Stimulated activated naive B cell treated with anti-CD40 and anti-IgM and Interleukin-4, amounts not matched to agents 10 μg/mL and 1 μg/mL and 100 μg/mL, for 72 hours (primary cell): ENCODE measurements around the gene COL15A1.

Source experiments
- ATAC-seq, 2 donors: fragments of 150-1000 bp; cut with Tn5 transposase; replicated peaks; 2 replicates each; pipeline ENCODE4 v1.10.0; 2021; ENCODE audit warnings: moderate library complexity in 1 of 2
- DNase-seq: peaks from one replicate; pipeline ENCODE4 v3.0.0; 2021
- H3K27ac Mint-ChIP-seq: one replicate; pipeline ENCODE4 v1.8.0; 2022; ENCODE audit warnings: mild to moderate bottlenecking, mixed read lengths
- H3K27me3 Mint-ChIP-seq, 2 donors: one replicate each; pipeline ENCODE4 v1.8.0; 2022; ENCODE audit warnings: mixed read lengths in 2 of 2
- H3K36me3 Mint-ChIP-seq, 2 donors: one replicate each; pipeline ENCODE4 v1.8.0; 2022; ENCODE audit warnings: mixed read lengths in 2 of 2, mild to moderate bottlenecking in 1 of 2
- H3K4me1 Mint-ChIP-seq, 2 donors: one replicate each; pipeline ENCODE4 v1.8.0; 2022; ENCODE audit warnings: mixed read lengths in 2 of 2, mild to moderate bottlenecking in 1 of 2
- H3K4me3 Mint-ChIP-seq, 2 donors: one replicate each; pipeline ENCODE4 v1.8.0; 2022; ENCODE audit warnings: mild to moderate bottlenecking in 2 of 2, mixed read lengths in 2 of 2, moderate library complexity in 1 of 2
- H3K9me3 Mint-ChIP-seq, 2 donors: one replicate each; pipeline ENCODE4 v1.8.0; 2022; ENCODE audit warnings: mixed read lengths in 2 of 2, mild to moderate bottlenecking in 1 of 2

The COL15A1 gene

DNA sequence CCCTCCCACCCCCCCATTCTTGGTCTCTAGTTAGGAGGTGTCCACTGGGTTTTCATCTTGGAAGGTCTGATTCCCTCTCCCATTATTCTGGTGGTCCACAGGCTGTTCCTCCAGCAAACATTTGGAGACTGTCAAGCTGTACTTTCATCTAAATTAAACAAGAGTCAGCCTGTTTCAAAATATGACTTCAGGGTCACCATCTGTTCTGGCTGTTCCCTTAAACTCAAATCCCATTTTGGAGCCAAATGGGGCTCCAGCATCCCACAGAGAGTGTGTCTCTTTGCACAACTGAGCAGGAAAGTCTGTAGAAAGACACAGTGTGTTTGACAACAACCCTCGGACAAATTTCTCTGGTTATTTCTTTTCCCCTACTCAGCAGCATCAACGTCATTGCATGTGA is 20.5 kb downstream of the COL15A1 start:
- Mint-ChIP-seq H3K27me3 (peaks cover 17 to 30% of the 10 kb centered on the region in 2 donors), H3K9me3 (no peaks in the 10 kb centered on the region), H3K36me3 (no peaks in the 10 kb centered on the region), H3K4me3 (no peak overlapping the region), H3K27ac (no peak overlapping the region), H3K4me1 (no peaks in the 10 kb centered on the region)
- no peak for DNase-seq
- no peak for ATAC-seq

DNA sequence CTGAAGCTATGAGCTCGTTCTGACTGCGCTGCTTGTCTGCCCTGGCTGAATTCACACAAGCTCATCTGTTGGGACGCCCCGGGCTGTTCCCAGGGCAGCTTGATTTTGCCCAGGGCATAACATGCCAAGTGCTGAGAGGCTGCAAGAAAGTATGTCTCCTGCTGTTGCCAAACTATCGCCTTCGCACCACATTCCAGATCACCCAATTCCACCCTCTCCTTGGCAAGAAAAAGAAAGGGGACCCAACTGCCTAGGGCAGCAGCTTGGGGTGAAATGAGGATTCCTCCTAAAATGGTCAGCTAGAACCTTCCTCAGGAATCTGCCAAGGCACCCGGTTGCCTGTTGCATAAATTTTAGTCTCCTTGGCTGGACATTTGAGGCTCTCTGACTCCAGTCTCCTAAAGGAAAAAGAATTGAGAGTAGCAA is 21.2 kb downstream of the COL15A1 start:
- H3K4me3 Mint-ChIP-seq = no peak overlapping the region
- no peaks in the 10 kb centered on the region for H3K9me3 Mint-ChIP-seq
- no peaks in the 10 kb centered on the region for H3K36me3 Mint-ChIP-seq
- no peaks in the 10 kb centered on the region for H3K4me1 Mint-ChIP-seq
- DNase-seq = no peak
- H3K27ac Mint-ChIP-seq = no peak overlapping the region
- H3K27me3 Mint-ChIP-seq = peaks cover 10 to 23% of the 10 kb centered on the region in 2 donors
- no peak for ATAC-seq

DNA sequence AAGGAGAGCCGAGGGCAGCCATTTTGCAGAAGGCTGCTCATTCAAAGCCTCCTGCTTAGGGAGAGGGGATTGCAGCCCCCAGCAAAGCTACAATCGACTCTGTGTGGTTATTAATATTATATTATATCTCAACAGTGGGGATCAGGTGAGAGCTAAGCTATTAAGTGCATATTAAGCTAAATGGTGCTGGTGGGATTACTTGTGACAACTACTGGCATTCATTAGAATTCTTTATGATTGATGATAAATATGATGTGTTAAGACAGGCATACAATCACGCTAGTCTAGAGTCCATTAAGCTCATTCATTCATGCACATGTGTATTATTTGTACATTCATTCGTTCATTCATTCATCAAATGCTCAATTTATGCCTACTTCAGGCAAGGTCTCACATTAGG is 23.0 kb downstream of the COL15A1 start:
- DNase-seq = no peak
- Mint-ChIP-seq H3K27ac (no peak overlapping the region), H3K4me1 (no peaks in the 10 kb centered on the region), H3K36me3 (no peaks in the 10 kb centered on the region), H3K9me3 (no peaks in the 10 kb centered on the region), H3K4me3 (no peak overlapping the region), H3K27me3 (peaks cover 6 to 16% of the 10 kb centered on the region in 2 donors)
- no peak for ATAC-seq

DNA sequence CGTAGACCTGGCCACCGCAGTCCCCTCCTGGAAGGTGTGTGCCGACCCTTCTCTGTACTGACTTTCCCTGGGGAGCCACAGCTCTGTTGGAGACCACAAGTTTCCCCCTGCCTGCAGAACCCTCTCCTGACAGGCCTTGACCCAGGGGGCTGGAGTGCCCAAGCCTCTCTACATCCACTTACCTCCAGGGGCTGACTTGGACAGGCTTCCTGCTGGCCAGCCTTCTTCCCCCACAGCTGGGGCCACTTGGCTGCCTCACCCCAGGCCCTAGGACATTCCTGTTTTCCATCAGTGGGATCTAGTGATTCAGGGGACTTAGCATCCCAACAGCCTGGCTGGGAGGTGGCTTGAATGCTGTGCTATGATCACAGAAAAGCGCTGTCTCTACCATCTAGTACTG is 23.6 kb downstream of the COL15A1 start:
- no peak for DNase-seq
- no peaks in the 10 kb centered on the region for H3K36me3 Mint-ChIP-seq
- no peaks in the 10 kb centered on the region for H3K4me1 Mint-ChIP-seq
- ATAC-seq = no peak
- no peak overlapping the region for H3K4me3 Mint-ChIP-seq
- no peak overlapping the region for H3K27ac Mint-ChIP-seq
- no peaks in the 10 kb centered on the region for H3K9me3 Mint-ChIP-seq
- H3K27me3 Mint-ChIP-seq = peaks cover 2 to 10% of the 10 kb centered on the region in 2 donors

DNA sequence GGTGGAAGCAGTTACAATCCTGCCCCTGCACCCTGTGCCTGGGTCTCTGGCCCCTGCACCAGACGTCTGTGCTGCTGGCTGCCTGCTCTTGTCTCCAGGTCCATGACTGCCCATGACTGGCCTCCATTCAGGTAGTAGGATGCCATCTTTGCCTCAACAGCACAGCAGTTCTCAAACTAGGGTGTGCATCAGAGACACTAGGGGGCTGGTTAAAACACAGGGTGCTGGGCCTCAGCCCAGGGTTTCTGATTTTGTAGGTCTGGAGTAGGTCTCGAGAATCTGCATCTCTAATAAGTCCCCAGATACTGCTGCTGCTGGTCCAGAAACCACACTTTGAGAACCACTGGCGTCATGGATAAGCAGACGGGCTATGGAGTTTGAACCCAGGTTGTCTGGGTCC is 24.0 kb downstream of the COL15A1 start:
- DNase-seq (no peak), ATAC-seq (no peak)
- Mint-ChIP-seq H3K4me3 (no peak overlapping the region), H3K27me3 (peaks cover 3 to 13% of the 10 kb centered on the region in 2 donors), H3K36me3 (no peaks in the 10 kb centered on the region), H3K4me1 (no peaks in the 10 kb centered on the region), H3K9me3 (no peaks in the 10 kb centered on the region), H3K27ac (no peak overlapping the region)

DNA sequence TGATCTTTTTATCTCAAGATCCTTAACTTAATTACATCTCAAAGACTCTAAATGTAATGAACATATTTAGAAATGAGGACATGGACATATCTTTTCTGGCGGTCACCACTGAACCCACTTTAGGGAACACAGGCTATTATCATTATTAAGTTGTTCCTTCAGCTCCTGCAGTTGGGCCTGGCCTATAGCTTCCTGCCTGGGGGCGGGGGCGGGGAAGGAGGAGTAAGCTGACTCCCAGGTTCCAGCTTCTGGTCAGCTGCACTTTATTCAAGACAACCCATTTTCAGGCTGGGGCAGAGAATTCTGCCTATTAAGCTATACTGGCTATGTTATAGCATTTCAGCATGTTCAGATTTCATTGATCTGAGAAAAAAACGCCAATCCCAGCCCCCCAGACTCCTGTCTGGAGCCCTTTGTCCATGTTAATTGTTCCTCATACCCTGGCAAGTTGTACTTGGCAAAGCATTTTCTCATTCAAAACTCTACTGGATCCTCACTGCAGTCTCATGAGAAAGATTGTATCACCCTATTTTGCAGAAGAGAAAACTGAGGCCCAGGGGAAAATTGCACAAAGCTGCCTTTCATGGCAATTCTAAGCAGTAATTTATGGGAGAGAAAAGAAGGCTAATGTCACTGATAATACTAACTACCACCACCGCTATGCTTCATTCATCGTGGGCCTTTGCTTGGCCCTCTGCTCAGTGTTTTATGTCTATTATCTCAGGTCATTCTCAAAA is 25.1 kb downstream of the COL15A1 start:
- H3K27ac Mint-ChIP-seq = no peak overlapping the region
- no peaks in the 10 kb centered on the region for H3K36me3 Mint-ChIP-seq

DNA sequence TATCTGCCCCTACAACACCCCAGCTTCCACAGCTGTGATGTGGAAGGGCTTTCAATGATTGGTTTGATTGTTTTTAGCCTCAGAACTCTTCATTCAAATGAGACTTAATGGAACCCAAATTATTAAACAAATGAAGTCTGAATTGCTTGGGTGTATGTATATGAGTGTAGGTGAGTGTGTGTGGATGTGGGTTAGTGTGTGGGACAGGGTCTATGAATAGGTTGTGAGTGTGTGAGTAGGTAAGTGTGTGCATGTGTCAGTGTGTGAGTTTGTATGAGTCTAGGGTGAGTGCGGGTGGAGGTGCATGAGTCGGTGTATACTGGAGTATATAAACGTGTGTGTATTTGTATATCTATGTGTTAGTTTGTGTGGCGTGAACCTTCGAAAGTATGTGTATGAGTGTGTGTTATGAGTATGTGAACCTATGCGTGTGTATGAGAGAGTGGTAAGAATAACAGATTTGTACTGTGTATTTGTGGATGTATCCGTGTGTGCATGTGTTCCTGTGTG is 26.9 kb downstream of the COL15A1 start:
- no peak for ATAC-seq
- H3K36me3 Mint-ChIP-seq = no peaks in the 10 kb centered on the region
- no peak for DNase-seq
- peaks cover 14 to 31% of the 10 kb centered on the region in 2 donors for H3K27me3 Mint-ChIP-seq
- H3K4me3 Mint-ChIP-seq = no peak overlapping the region
- H3K27ac Mint-ChIP-seq = no peak overlapping the region
- no peaks in the 10 kb centered on the region for H3K9me3 Mint-ChIP-seq
- peaks cover 3 to 5% of the 10 kb centered on the region in 2 donors for H3K4me1 Mint-ChIP-seq

More for the DNA sequence above, 25.1 kb downstream of the COL15A1 start:
- H3K4me1 Mint-ChIP-seq = no peaks in the 10 kb centered on the region
- H3K27me3 Mint-ChIP-seq = peaks cover 8 to 24% of the 10 kb centered on the region in 2 donors
- H3K9me3 Mint-ChIP-seq = no peaks in the 10 kb centered on the region
- no peak for DNase-seq
- ATAC-seq = no peak
- H3K4me3 Mint-ChIP-seq = no peak overlapping the region

DNA sequence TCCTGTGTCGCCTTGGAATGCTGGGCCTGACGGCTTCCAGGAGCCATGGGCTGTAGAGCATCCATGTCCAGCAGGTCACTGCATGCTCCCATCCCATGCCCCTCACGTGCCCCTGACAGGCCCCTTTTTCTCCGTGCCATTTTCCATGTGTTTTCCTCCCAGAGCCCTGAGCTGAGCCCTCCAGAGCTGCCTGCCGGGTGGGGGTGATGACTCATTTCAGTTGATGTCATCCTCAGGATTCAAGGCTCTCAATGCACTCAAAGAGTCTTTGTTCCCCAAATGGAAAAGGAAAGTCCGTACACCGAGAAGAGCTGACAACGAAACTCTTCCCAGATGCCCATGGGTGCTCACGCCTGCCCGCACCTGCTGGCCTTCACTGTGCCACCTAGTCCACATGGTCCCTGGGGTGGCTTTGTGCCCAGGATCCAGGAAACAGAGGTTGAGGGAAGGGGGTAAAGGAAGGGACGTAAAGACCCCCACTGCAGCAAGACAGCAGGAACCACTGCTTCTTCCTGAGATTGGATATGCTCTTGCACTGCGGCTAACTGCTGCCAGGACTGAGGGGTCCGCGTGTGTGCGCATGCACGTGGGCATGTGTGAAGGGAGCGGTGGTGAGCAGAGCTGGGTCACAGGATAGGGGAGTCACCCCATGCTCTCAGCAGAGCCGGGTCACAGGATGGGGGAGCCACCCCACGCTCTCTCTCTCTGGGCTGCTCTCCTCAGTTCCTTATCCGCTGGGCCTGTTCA is 27.6 kb downstream of the COL15A1 start:
- DNase-seq (no peak), ATAC-seq (no peak)
- no peak overlapping the region for H3K27ac Mint-ChIP-seq
- H3K27me3 Mint-ChIP-seq = peaks cover 22 to 37% of the 10 kb centered on the region in 2 donors
- peaks cover 3 to 5% of the 10 kb centered on the region in 2 donors for H3K4me1 Mint-ChIP-seq
- H3K9me3 Mint-ChIP-seq = no peaks in the 10 kb centered on the region
- H3K36me3 Mint-ChIP-seq = no peaks in the 10 kb centered on the region
- H3K4me3 Mint-ChIP-seq = no peak overlapping the region

DNA sequence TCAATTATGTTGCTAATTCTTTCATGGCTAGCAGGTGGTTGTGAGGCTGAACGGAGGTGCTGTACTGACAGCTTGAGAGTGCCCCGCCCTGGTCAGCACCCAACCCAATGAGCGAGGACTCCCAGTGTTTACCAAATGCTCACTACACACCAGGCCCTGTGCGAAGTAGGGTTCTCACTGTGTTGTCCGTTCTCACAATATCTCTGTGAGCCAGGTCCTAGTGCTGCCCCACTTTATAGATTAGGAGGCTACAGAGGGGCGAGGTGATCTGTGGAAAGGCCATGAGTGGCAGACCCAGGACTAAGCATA is 28.2 kb downstream of the COL15A1 start:
- no peak overlapping the region for H3K4me3 Mint-ChIP-seq
- H3K27ac Mint-ChIP-seq = no peak overlapping the region
- DNase-seq (no peak), ATAC-seq (no peak)
- peaks cover 3 to 5% of the 10 kb centered on the region in 2 donors for H3K4me1 Mint-ChIP-seq
- H3K27me3 Mint-ChIP-seq = peaks cover 26 to 42% of the 10 kb centered on the region in 2 donors
- no peaks in the 10 kb centered on the region for H3K9me3 Mint-ChIP-seq
- no peaks in the 10 kb centered on the region for H3K36me3 Mint-ChIP-seq

DNA sequence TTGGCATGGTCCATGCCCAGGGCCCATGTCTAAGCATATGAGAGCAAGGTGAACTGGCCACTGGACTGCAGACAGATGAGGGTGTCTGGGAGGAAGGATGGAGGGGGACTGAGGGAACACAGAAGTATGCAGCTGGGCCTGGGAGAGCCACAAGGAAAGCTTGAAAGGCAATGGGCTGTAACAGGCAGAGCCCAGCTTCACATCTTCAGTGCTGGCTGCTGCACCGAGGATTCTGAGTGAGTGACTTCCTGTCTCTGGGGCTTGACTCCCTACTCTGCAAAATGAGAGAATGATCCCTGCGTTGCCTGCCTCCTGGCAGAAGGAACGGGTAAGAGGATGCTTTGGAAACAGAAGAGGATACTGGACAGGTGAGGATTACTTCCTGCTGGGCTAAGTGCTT is 29.0 kb downstream of the COL15A1 start:
- no peak overlapping the region for H3K27ac Mint-ChIP-seq
- peaks cover 30 to 51% of the 10 kb centered on the region in 2 donors for H3K27me3 Mint-ChIP-seq

DNA sequence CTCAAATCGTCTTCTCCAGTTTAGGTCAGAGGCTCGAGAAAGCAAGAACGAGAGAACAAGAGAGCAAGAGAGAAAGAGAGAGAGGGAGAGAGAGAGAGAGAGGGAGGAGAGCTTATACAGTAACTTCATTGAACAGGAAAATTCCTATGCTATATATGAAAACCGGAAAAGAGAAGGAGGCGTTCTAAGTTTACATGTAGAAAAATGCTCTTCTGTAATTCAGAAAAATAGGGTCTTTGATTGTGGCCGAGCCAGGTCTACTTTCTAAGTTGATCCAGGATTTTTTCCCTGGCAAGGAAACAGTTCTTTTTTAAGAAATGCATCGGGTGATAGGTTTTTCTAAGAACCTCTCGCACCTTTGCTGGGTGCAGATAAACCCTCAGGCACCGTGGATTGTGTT is 29.5 kb downstream of the COL15A1 start:
- peaks cover 30 to 52% of the 10 kb centered on the region in 2 donors for H3K27me3 Mint-ChIP-seq
- H3K36me3 Mint-ChIP-seq = no peaks in the 10 kb centered on the region
- H3K27ac Mint-ChIP-seq = no peak overlapping the region
- no peak for ATAC-seq
- no peak overlapping the region for H3K4me3 Mint-ChIP-seq
- no peak for DNase-seq
- peaks cover 3 to 5% of the 10 kb centered on the region in 2 donors for H3K4me1 Mint-ChIP-seq
- no peaks in the 10 kb centered on the region for H3K9me3 Mint-ChIP-seq

More for the DNA sequence above, 29.0 kb downstream of the COL15A1 start:
- no peaks in the 10 kb centered on the region for H3K36me3 Mint-ChIP-seq
- DNase-seq (no peak), ATAC-seq (no peak)
- no peaks in the 10 kb centered on the region for H3K9me3 Mint-ChIP-seq
- no peak overlapping the region for H3K4me3 Mint-ChIP-seq
- peaks cover 3 to 5% of the 10 kb centered on the region in 2 donors for H3K4me1 Mint-ChIP-seq

DNA sequence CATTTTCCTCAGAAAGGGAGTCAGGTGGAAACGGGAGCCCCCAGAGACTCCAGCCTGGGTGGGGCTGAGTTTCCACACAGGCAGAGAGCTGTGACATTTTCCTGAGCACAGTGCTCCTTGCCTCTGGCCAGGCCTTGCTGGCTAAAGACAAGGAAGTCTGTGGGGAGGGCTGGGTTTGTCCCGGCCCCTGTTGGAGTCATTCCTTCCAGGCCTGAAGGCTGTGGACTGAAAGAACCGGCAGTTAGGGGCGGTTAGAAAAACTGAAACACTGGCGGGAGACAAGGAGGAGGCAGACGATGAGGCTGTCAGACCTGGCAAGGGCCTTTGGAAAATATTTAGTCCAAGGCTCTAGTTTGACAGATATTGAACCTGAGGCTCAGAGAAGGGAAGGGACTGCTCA is 29.9 kb downstream of the COL15A1 start:
- DNase-seq (no peak), ATAC-seq (no peak)
- no peaks in the 10 kb centered on the region for H3K9me3 Mint-ChIP-seq
- peaks cover 3 to 5% of the 10 kb centered on the region in 2 donors for H3K4me1 Mint-ChIP-seq
- no peaks in the 10 kb centered on the region for H3K36me3 Mint-ChIP-seq
- H3K27me3 Mint-ChIP-seq = peaks cover 30 to 48% of the 10 kb centered on the region in 2 donors
- H3K27ac Mint-ChIP-seq = no peak overlapping the region
- no peak overlapping the region for H3K4me3 Mint-ChIP-seq

DNA sequence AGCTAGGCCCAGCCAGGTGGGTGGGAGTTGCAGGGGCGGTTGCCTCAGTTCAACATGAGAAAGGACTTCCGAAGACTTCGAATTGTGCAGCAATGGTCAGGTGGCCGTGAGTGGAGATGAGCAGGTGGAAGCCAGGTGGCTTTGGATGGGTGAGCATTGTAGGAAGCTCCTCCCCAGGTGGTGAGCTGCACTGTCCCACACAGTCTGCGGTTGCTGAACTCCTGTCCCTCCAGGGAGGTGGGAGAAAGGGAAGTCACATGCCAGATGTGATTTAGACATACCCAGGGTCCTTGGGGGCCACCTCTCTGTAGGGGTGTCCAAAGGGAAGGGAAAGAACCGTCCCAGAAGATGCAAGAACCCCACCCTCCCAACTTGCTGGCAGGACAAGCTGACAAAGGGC is 30.4 kb downstream of the COL15A1 start:
- no peak for ATAC-seq
- H3K27me3 Mint-ChIP-seq = peaks cover 31 to 47% of the 10 kb centered on the region in 2 donors
- H3K4me3 Mint-ChIP-seq = no peak overlapping the region
- H3K36me3 Mint-ChIP-seq = no peaks in the 10 kb centered on the region
- no peaks in the 10 kb centered on the region for H3K9me3 Mint-ChIP-seq
- H3K27ac Mint-ChIP-seq = no peak overlapping the region
- no peak for DNase-seq
- peaks cover 3 to 5% of the 10 kb centered on the region in 2 donors for H3K4me1 Mint-ChIP-seq

DNA sequence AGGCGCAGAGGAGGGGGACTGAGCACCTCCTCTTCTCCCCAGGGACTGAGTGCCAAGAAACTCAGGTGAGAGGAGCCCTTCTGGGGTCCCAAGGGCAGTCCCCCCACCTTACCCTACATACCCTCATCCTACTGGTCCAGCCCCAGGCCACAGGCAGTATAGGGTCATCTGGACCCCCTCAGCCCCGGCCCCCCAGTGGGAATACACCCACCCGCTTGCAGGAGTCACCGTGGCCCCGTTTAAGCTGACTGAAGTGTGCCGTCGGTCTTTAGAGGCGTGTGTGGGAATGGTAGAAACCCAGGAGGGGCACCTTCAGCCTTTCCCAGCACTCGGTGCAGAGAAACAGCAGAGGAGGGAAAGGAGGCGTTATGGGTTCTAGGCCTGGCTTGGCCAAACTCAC is 30.8 kb downstream of the COL15A1 start:
- H3K4me3 Mint-ChIP-seq = no peak overlapping the region
- peaks cover 3 to 5% of the 10 kb centered on the region in 2 donors for H3K4me1 Mint-ChIP-seq
- H3K36me3 Mint-ChIP-seq = no peaks in the 10 kb centered on the region
- ATAC-seq = peak; percentile 5 to 8
- H3K9me3 Mint-ChIP-seq = no peaks in the 10 kb centered on the region
- DNase-seq = no peak
- peaks cover 34 to 47% of the 10 kb centered on the region in 2 donors for H3K27me3 Mint-ChIP-seq
- H3K27ac Mint-ChIP-seq = no peak overlapping the region
